HG03469 (cell line): ENCODE measurements around the gene EGFR.

ENCODE experiments used
- ATAC-seq: cut with Tn5 transposase; IDR thresholded peaks from one replicate; pipeline ENCODE4 v1.9.1; 2021; ENCODE audit warnings: mild to moderate bottlenecking, moderate library complexity, moderate number of reproducible peaks; ENCODE audit not compliant: unreplicated experiment

The EGFR gene

GRCh38 chr7:55099066-55099820 is 80.4 kb downstream of the EGFR start:
- no peak for ATAC-seq

GRCh38 chr7:55099821-55100543 is 81.2 kb downstream of the EGFR start:
- ATAC-seq = no peak

- no peak for ATAC-seq
Observed at GRCh38 chr7:55100544-55101327, 81.9 kb downstream of the EGFR start.

GRCh38 chr7:55101359-55101758 is 82.5 kb downstream of the EGFR start:
- no peak for ATAC-seq

GRCh38 chr7:55104123-55104522 is 85.3 kb downstream of the EGFR start:
- no peak for ATAC-seq

- no peak for ATAC-seq
Observed at GRCh38 chr7:55104712-55105433, 86.1 kb downstream of the EGFR start.

GRCh38 chr7:55105952-55106351 is 87.1 kb downstream of the EGFR start:
- no peak for ATAC-seq

GRCh38 chr7:55107946-55108345 is 89.1 kb downstream of the EGFR start:
- no peak for ATAC-seq

GRCh38 chr7:55108401-55108800 is 89.6 kb downstream of the EGFR start:
- ATAC-seq = no peak

- no peak for ATAC-seq
Observed at GRCh38 chr7:55108818-55109217, 90.0 kb downstream of the EGFR start.

GRCh38 chr7:55109404-55110167 is 90.8 kb downstream of the EGFR start:
- ATAC-seq = no peak

GRCh38 chr7:55110282-55110992 is 91.6 kb downstream of the EGFR start:
- ATAC-seq = no peak

- ATAC-seq = no peak
Observed at GRCh38 chr7:55110993-55111361, 92.2 kb downstream of the EGFR start.

GRCh38 chr7:55112056-55112455 is 93.2 kb downstream of the EGFR start:
- ATAC-seq = no peak

GRCh38 chr7:55113760-55114540 is 95.1 kb downstream of the EGFR start:
- no peak for ATAC-seq

GRCh38 chr7:55117286-55117685 is 98.5 kb downstream of the EGFR start:
- no peak for ATAC-seq

- no peak for ATAC-seq
Observed at GRCh38 chr7:55118426-55118825, 99.6 kb downstream of the EGFR start.

- ATAC-seq = no peak
Observed at GRCh38 chr7:55119571-55119970, 100.8 kb downstream of the EGFR start.

- no peak for ATAC-seq
Observed at GRCh38 chr7:55120074-55120473, 101.3 kb downstream of the EGFR start.
